Measurements from ENCODE around the gene OPN3. TPM values are rescaled to one million over a fixed set of nuclear protein-coding genes. Genes with fewer than 3 reads are reported as not detected.

Gene OPN3
- total and polyA plus RNA-seq, 2 donors, result 4.0 to 14.6 TPM

- no peaks in the 10 kb centered on the region for H3K4me1 ChIP-seq (ENCODE audit: insufficient read depth)
- no peak overlapping the region for H3K4me3 ChIP-seq (ENCODE audit: low read depth, low read length)
- peaks cover 2% of the 10 kb centered on the region for H3K36me3 ChIP-seq (ENCODE audit: insufficient read depth)
- H3K27ac ChIP-seq (ENCODE audit: low read depth), result no peak overlapping the region
- DNase-seq (ENCODE audit: extremely low spot score), result no peak
Measured at GRCh38 chr1:241574154-241574553, 66.0 kb downstream of the OPN3 start.

GRCh38 chr1:241569848-241570247, 70.3 kb downstream of the OPN3 start:
- Histone ChIP-seq H3K4me1 (ENCODE audit: insufficient read depth) (no peaks in the 10 kb centered on the region), H3K4me3 (ENCODE audit: low read depth, low read length) (no peak overlapping the region), H3K27ac (ENCODE audit: low read depth) (no peak overlapping the region), H3K36me3 (ENCODE audit: insufficient read depth) (peaks cover 2% of the 10 kb centered on the region)
- 90% methylated on average over 2 of the region's 2 CpGs for WGBS
- no peak for DNase-seq (ENCODE audit: extremely low spot score)

- Histone ChIP-seq H3K27ac (ENCODE audit: low read depth) (no peak overlapping the region), H3K36me3 (ENCODE audit: insufficient read depth) (no peaks in the 10 kb centered on the region), H3K4me3 (ENCODE audit: low read depth, low read length) (no peak overlapping the region), H3K4me1 (ENCODE audit: insufficient read depth) (no peaks in the 10 kb centered on the region)
- DNase-seq (ENCODE audit: extremely low spot score), result no peak
- WGBS, result 84% methylated on average over 3 of the region's 3 CpGs
Measured at GRCh38 chr1:241560849-241561187, 79.4 kb downstream of the OPN3 start.

- Histone ChIP-seq H3K4me3 (ENCODE audit: low read depth, low read length) (no peak overlapping the region), H3K27ac (ENCODE audit: low read depth) (no peak overlapping the region), H3K4me1 (ENCODE audit: insufficient read depth) (no peaks in the 10 kb centered on the region), H3K36me3 (ENCODE audit: insufficient read depth) (no peaks in the 10 kb centered on the region)
- 84% methylated on average over 4 of the region's 4 CpGs for WGBS
- DNase-seq (ENCODE audit: extremely low spot score), result no peak
Measured at GRCh38 chr1:241560146-241560848, 79.9 kb downstream of the OPN3 start.

- no peaks in the 10 kb centered on the region for H3K36me3 ChIP-seq (ENCODE audit: insufficient read depth)
- no peaks in the 10 kb centered on the region for H3K4me1 ChIP-seq (ENCODE audit: insufficient read depth)
- no peak overlapping the region for H3K27ac ChIP-seq (ENCODE audit: low read depth)
- no peak overlapping the region for H3K4me3 ChIP-seq (ENCODE audit: low read depth, low read length)
- 71% methylated on average over 5 of the region's 5 CpGs for WGBS
- no peak for DNase-seq (ENCODE audit: extremely low spot score)
Measured at GRCh38 chr1:241557551-241558193, 82.5 kb downstream of the OPN3 start.

GRCh38 chr1:241557031-241557430, 83.1 kb downstream of the OPN3 start:
- Histone ChIP-seq H3K4me3 (ENCODE audit: low read depth, low read length) (no peak overlapping the region), H3K36me3 (ENCODE audit: insufficient read depth) (no peaks in the 10 kb centered on the region), H3K27ac (ENCODE audit: low read depth) (no peak overlapping the region), H3K4me1 (ENCODE audit: insufficient read depth) (no peaks in the 10 kb centered on the region)
- WGBS, result 80% methylated on average over 5 of the region's 5 CpGs
- DNase-seq (ENCODE audit: extremely low spot score), result no peak

GRCh38 chr1:241555526-241555925, 84.6 kb downstream of the OPN3 start:
- no peaks in the 10 kb centered on the region for H3K4me1 ChIP-seq (ENCODE audit: insufficient read depth)
- WGBS, result 87% methylated on average over 3 of the region's 3 CpGs
- no peak for DNase-seq (ENCODE audit: extremely low spot score)
- H3K36me3 ChIP-seq (ENCODE audit: insufficient read depth), result no peaks in the 10 kb centered on the region
- no peak overlapping the region for H3K4me3 ChIP-seq (ENCODE audit: low read depth, low read length)
- H3K27ac ChIP-seq (ENCODE audit: low read depth), result no peak overlapping the region

- Histone ChIP-seq H3K36me3 (ENCODE audit: insufficient read depth) (no peaks in the 10 kb centered on the region), H3K27ac (ENCODE audit: low read depth) (no peak overlapping the region), H3K4me1 (ENCODE audit: insufficient read depth) (no peaks in the 10 kb centered on the region), H3K4me3 (ENCODE audit: low read depth, low read length) (no peak overlapping the region)
- WGBS, result 77% methylated on average over 7 of the region's 7 CpGs
- DNase-seq (ENCODE audit: extremely low spot score), result no peak
Measured at GRCh38 chr1:241553886-241554592, 86.1 kb downstream of the OPN3 start.

GRCh38 chr1:241551759-241552638, 88.2 kb downstream of the OPN3 start:
- H3K4me3 ChIP-seq (ENCODE audit: low read depth, low read length), result no peak overlapping the region
- no peaks in the 10 kb centered on the region for H3K4me1 ChIP-seq (ENCODE audit: insufficient read depth)
- no peaks in the 10 kb centered on the region for H3K36me3 ChIP-seq (ENCODE audit: insufficient read depth)
- DNase-seq (ENCODE audit: extremely low spot score), result no peak
- H3K27ac ChIP-seq (ENCODE audit: low read depth), result no peak overlapping the region
- WGBS, result 73% methylated on average over 22 of the region's 22 CpGs

GRCh38 chr1:241550318-241550717, 89.9 kb downstream of the OPN3 start:
- no peaks in the 10 kb centered on the region for H3K4me1 ChIP-seq (ENCODE audit: insufficient read depth)
- H3K36me3 ChIP-seq (ENCODE audit: insufficient read depth), result no peaks in the 10 kb centered on the region
- no peak for DNase-seq (ENCODE audit: extremely low spot score)
- H3K27ac ChIP-seq (ENCODE audit: low read depth), result no peak overlapping the region
- 44% methylated on average over 1 of the region's 1 CpG for WGBS
- H3K4me3 ChIP-seq (ENCODE audit: low read depth, low read length), result no peak overlapping the region

- WGBS, result 73% methylated on average over 2 of the region's 2 CpGs
- Histone ChIP-seq H3K27ac (ENCODE audit: low read depth) (no peak overlapping the region), H3K4me1 (ENCODE audit: insufficient read depth) (no peaks in the 10 kb centered on the region), H3K36me3 (ENCODE audit: insufficient read depth) (no peaks in the 10 kb centered on the region), H3K4me3 (ENCODE audit: low read depth, low read length) (no peak overlapping the region)
- no peak for DNase-seq (ENCODE audit: extremely low spot score)
Measured at GRCh38 chr1:241548008-241548407, 92.2 kb downstream of the OPN3 start.

Measured in urinary bladder (tissue), 4 donors.